ENCODE measurements around the gene INPP1.

Gene INPP1

GRCh38 chr2:190410166-190410565 lies 66.8 kb downstream of the INPP1 start:
- H3K4me3 ChIP-seq (ENCODE audit: control insufficient read depth, low read depth, low read length): no peak overlapping the region
- no peak for DNase-seq (ENCODE audit: low read depth)
- TF ChIP-seq, protein P1, sequence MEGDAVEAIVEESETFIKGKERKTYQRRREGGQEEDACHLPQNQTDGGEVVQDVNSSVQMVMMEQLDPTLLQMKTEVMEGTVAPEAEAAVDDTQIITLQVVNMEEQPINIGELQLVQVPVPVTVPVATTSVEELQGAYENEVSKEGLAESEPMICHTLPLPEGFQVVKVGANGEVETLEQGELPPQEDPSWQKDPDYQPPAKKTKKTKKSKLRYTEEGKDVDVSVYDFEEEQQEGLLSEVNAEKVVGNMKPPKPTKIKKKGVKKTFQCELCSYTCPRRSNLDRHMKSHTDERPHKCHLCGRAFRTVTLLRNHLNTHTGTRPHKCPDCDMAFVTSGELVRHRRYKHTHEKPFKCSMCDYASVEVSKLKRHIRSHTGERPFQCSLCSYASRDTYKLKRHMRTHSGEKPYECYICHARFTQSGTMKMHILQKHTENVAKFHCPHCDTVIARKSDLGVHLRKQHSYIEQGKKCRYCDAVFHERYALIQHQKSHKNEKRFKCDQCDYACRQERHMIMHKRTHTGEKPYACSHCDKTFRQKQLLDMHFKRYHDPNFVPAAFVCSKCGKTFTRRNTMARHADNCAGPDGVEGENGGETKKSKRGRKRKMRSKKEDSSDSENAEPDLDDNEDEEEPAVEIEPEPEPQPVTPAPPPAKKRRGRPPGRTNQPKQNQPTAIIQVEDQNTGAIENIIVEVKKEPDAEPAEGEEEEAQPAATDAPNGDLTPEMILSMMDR (conservative IDR thresholded peaks at IDR 0.05; ENCODE audit: control insufficient read depth, insufficient read depth, low read depth, low read length): no peak

- DNase-seq (ENCODE audit: low read depth): no peak
- TF ChIP-seq, protein P1 (conservative IDR thresholded peaks at IDR 0.05; ENCODE audit: control insufficient read depth, insufficient read depth, low read depth, low read length): no peak
- no peak overlapping the region for H3K4me3 ChIP-seq (ENCODE audit: control insufficient read depth, low read depth, low read length)
Observed at GRCh38 chr2:190412966-190413365, 69.6 kb downstream of the INPP1 start.

DNA sequence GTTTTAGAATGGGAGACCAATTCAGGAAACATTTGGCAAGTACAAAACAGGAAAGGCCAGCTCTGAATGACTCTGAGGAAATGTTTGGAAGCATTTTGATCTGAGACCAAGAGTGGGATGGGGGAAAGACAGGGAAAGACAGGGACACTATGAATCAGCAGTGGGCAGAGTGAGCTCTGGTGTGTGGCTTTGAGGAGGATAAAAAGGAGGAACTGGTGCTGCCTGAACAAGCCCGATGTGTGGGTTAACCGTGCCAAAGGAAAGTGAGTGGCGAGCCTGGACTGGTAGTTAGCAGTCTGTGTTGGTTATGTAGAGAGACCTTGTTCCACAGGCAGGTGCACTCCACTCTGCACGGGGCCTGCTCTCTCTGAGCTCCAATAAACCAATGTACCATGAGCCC lies 70.0 kb downstream of the INPP1 start:
- TF ChIP-seq, protein P1 (conservative IDR thresholded peaks at IDR 0.05; ENCODE audit: control insufficient read depth, insufficient read depth, low read depth, low read length): no peak
- no peak for DNase-seq (ENCODE audit: low read depth)
- H3K4me3 ChIP-seq (ENCODE audit: control insufficient read depth, low read depth, low read length): no peak overlapping the region

- DNase-seq (ENCODE audit: low read depth): no peak
- no peak overlapping the region for H3K4me3 ChIP-seq (ENCODE audit: control insufficient read depth, low read depth, low read length)
- TF ChIP-seq, protein P1 (conservative IDR thresholded peaks at IDR 0.05; ENCODE audit: control insufficient read depth, insufficient read depth, low read depth, low read length): no peak
Observed at GRCh38 chr2:190415251-190415650, 71.9 kb downstream of the INPP1 start.

GRCh38 chr2:190415794-190416775 lies 72.7 kb downstream of the INPP1 start:
- DNase-seq (ENCODE audit: low read depth): no peak
- TF ChIP-seq, protein P1 (conservative IDR thresholded peaks at IDR 0.05; ENCODE audit: control insufficient read depth, insufficient read depth, low read depth, low read length): no peak
- H3K4me3 ChIP-seq (ENCODE audit: control insufficient read depth, low read depth, low read length): no peak overlapping the region

- no peak overlapping the region for H3K4me3 ChIP-seq (ENCODE audit: control insufficient read depth, low read depth, low read length)
- TF ChIP-seq, protein P1 (conservative IDR thresholded peaks at IDR 0.05; ENCODE audit: control insufficient read depth, insufficient read depth, low read depth, low read length): no peak
- DNase-seq (ENCODE audit: low read depth): no peak
Observed at GRCh38 chr2:190417045-190417842, 73.9 kb downstream of the INPP1 start.
